Posterior vena cava (tissue), 2 donors: Measurements from ENCODE around the gene PHYH. TPM values are rescaled to one million over a fixed set of nuclear protein-coding genes. Genes with fewer than 3 reads are reported as not detected.
"Not testable (repeated sequence)": the region's sequence is repeated elsewhere in the genome, so short reads cannot be mapped to it uniquely, and the experiment has no call there.

Experiments
- DNase-seq: peaks from one replicate; pipeline ENCODE4 v3.0.0-alpha.2; 2020; ENCODE audit warnings: low spot score
- intact Hi-C, 2 donors: fragments of 100-400 bp; cut with DNase I; formaldehyde crosslinking; loops; one replicate each; pipeline versions ENCODE4 v1.14.1 to v1.14.2; 2022 to 2023
- total RNA-seq, 2 donors: library from RNA; stranded (reverse); fragmentation: NEBNext Ultra II Directional; extraction: Animal tissue kit (Norgen Biotek cat#: 25700); gene quantifications; one replicate each; pipeline ENCODE4 v1.2.1, GENCODE V29; 2021
- donor health status: DM: yes; HTN: yes; CAD: no.
- donor health status: DM: yes; HTN: yes; CAD: no.

Gene PHYH
- total RNA-seq, 2 donors from 2014 or later: 26.7 to 35.1 TPM

DNA sequence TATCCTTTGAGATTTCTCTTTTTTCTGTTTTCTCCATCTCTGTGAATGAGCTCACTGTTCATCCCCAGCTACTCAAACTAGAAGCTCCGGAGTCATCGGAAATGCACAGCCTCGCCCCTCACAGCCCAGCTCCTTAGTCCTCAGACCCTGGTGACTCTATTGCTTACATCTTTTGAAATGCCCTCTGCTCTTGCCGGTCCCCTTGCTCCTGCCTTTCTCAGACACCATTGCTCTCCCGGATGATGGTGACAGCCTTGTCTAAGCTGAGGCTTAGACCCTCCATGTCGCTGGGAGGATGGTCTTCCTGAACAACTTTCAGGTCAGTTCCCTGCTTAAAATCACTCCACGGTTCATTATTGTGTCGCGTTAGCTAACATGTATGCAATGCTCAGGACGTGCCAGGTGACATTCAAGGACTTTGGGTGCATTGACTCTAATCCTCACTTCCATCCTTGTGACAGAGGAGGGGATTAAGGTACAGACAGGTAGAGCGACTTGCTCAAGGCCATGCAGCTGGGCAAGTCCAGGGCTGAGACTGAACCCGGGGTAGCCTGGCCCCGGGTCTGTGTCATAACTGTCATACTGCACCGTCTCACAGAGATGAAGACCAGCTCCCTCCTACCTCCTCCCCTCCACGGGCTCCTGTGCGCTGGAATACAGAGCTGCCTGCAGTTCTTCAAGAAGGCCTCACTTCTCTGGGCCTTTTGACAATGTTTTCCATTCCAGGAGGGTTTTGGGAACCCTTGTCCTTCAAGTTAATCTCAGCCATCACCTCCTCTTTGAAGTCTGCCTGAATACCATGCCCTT lies 61.4 kb downstream of the PHYH start:
- intact Hi-C loops: no loop called here
- peak; percentile 37 for DNase-seq

GRCh38 chr10:13236638-13237037 lies 63.2 kb downstream of the PHYH start:
- DNase-seq: no peak
- intact Hi-C loops: no loop called here

GRCh38 chr10:13234736-13235135 lies 65.1 kb downstream of the PHYH start:
- intact Hi-C loops: loop anchor here in 1 of 2 donors (2.0 kb wide), 1 partner anchor 32 kb away; no protein-coding TSS in a partner anchor
- DNase-seq: not testable (repeated sequence)

DNA sequence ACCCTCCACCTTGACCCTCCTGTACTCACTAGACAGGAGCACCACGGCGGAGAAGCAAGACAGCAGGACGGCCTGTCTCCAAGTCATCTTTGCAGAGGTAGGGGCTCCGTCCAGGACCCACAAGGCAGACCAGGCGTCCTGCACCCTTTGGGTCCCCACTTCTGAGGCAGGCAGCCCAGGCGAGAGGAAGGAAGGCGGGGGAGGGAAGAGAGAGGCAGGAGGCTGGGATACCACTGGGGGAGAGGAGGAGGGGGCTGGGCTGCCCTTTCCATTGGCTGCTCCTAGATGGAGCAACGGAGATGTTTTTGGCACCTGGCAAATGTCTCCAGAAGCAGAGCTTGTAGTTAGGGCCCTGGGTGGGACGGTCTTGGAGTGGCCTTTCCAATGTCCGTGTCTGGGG lies 65.7 kb downstream of the PHYH start, which contains the start of gene UCMA:
UCMA (minus strand) TSS at position 203 of the 400 bp plus-strand sequence; CDS start at position 87, 116 bp downstream.
- DNase-seq: no peak

DNA sequence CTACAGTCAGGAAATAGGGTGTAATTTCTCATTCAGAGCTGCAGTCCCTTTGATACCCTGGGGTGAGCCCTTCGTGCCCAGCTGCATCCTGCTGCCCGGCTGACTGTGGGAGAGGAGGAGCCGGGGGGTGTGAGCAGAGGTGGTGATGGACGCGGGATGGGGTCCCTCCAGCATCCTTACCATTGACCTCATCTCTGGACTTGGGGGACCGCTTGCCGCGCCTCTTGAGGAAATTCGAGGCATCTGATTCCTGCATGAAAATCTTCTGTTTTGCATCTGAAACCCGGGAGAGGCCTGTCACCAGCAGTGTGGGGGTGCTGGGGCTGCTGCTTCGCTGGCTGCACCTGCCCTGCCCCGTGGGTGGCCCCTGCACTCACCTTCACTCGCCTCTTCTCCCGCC lies 66.5 kb downstream of the PHYH start:
- intact Hi-C loops: no loop called here
- no peak for DNase-seq

More for the DNA sequence above, 65.7 kb downstream of the PHYH start, which contains the start of gene UCMA:
- intact Hi-C loops: loop anchor here in 1 of 2 donors (2.0 kb wide), 1 partner anchor 33 kb away; no protein-coding TSS in a partner anchor

DNA sequence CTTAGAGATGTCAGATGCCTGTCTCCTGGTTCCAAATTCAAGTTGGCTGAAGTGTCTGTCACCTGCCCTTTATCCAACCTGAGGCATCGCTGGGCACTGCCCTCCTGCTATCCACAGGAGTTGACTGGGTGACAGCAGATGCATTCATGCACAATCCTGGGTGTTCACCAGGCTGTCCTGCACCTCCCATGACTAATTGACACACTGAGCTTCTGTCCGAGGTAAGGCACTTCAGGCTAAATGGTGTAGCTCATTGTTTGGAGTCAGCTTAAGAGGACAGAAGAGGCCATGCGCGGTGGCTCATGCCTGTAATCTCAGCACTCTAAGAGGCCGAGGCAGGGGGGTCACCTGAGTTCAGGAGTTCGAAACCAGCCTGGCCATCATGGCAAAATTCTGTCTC lies 68.1 kb downstream of the PHYH start:
- intact Hi-C loops: no loop called here
- no peak for DNase-seq

DNA sequence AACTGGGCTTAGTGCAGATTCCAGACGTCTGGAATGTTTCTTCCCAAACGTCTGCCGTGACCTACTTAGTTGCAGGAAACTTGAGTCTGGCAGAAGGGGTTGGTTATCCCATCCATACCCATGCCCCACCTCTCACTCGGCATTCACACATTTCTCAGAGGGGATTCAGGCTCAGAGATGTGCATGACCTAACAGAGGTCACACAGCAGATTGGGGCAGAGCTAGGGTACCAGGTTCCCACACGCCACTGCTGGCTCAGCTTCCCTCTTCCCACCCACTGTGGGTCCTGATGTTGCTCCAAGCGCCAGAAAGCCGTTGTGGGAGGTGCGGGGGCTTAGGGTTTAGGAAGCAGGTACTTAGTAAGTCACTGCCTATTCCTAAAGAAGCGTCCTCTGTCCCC lies 68.7 kb downstream of the PHYH start:
- intact Hi-C loops: no loop called here
- no peak for DNase-seq

Other genes starting within 250 kb of the PHYH start
- 10 to 100 TPM; 71.2 to 99.2 TPM for gene OPTN, start 199.9 kb downstream of the PHYH start, total RNA-seq
- gene MCM10, start 138.5 kb downstream of the PHYH start, total RNA-seq: under 1 TPM; 0.23 to 0.76 TPM
- not detected for gene UCMA, start 65.7 kb downstream of the PHYH start, total RNA-seq
- gene SEPHS1, start 48.2 kb upstream of the PHYH start, total RNA-seq: 10 to 100 TPM; 29.7 to 30.7 TPM
- 10 to 100 TPM; 10.1 to 21.7 TPM for gene BEND7, start 228.9 kb upstream of the PHYH start, total RNA-seq